H9 (cell line): ENCODE results near the gene MTCP1. TPM values are rescaled to one million over a fixed set of nuclear protein-coding genes. Genes with fewer than 3 reads are reported as not detected.

ENCODE experiments used
- DNase-seq: peaks from one replicate; pipeline ENCODE4 v3.0.0-alpha.2; 2017
- H2AFZ ChIP-seq: one replicate; pipeline ENCODE4 v1.6.1; 2013; ENCODE audit warnings: mild to moderate bottlenecking, low read length, control low read depth, moderate library complexity
- H2AK5ac ChIP-seq: 2 replicates; pipeline ENCODE4 v1.6.1; 2013; ENCODE audit warnings: low read length, control low read depth, mixed read lengths; ENCODE audit not compliant: insufficient read length
- H2BK120ac ChIP-seq: one replicate; pipeline ENCODE4 v1.6.1; 2013; ENCODE audit warnings: low read depth, mild to moderate bottlenecking, low read length, control low read depth, inconsistent platforms; ENCODE audit not compliant: poor library complexity, severe bottlenecking
- H2BK12ac ChIP-seq: 2 replicates; pipeline ENCODE4 v1.6.1; 2013; ENCODE audit warnings: low read length, control low read depth, mixed read lengths, low read depth; ENCODE audit not compliant: insufficient read length
- H2BK15ac ChIP-seq: 2 replicates; pipeline ENCODE4 v1.6.1; 2013; ENCODE audit warnings: low read depth, low read length, control low read depth
- H2BK20ac ChIP-seq: one replicate; pipeline ENCODE4 v1.6.1; 2013; ENCODE audit warnings: low read depth, mild to moderate bottlenecking, low read length, control low read depth, inconsistent platforms; ENCODE audit not compliant: poor library complexity, severe bottlenecking
- H2BK5ac ChIP-seq: 2 replicates; pipeline ENCODE4 v1.6.1; 2013; ENCODE audit warnings: low read length, control low read depth, mixed read lengths; ENCODE audit not compliant: insufficient read length
- H3K14ac ChIP-seq: 2 replicates; pipeline ENCODE4 v1.6.1; 2013; ENCODE audit warnings: low read length, control low read depth; ENCODE audit not compliant: insufficient read depth
- H3K18ac ChIP-seq: 2 replicates; pipeline ENCODE4 v1.6.1; 2013; ENCODE audit warnings: low read depth, mild to moderate bottlenecking, mixed read lengths, low read length, control low read depth; ENCODE audit not compliant: insufficient read length
- H3K23ac ChIP-seq: 2 replicates; pipeline ENCODE4 v1.6.1; 2013; ENCODE audit warnings: low read length, control low read depth, mixed read lengths, low read depth; ENCODE audit not compliant: insufficient read length
- H3K23me2 ChIP-seq: 2 replicates; pipeline ENCODE4 v1.6.1; 2013; ENCODE audit warnings: low read depth, mild to moderate bottlenecking, mixed read lengths, low read length, control low read depth; ENCODE audit not compliant: insufficient read length, poor library complexity, severe bottlenecking
- H3K27ac ChIP-seq: 2 replicates; pipeline ENCODE4 v1.5.1; 2013; ENCODE audit warnings: low read length, control low read depth, mixed read lengths, low read depth; ENCODE audit not compliant: insufficient read length
- H3K27me3 ChIP-seq: 2 replicates; pipeline ENCODE4 v1.6.1; 2013; ENCODE audit warnings: low read length, control low read depth, inconsistent platforms; ENCODE audit not compliant: insufficient read depth
- H3K4ac ChIP-seq: 2 replicates; pipeline ENCODE4 v1.6.1; 2013; ENCODE audit warnings: low read depth, mild to moderate bottlenecking, control low read depth, inconsistent platforms, low read length, moderate library complexity
- H3K4me1 ChIP-seq: 2 replicates; pipeline ENCODE4 v1.6.1; 2013; ENCODE audit warnings: low read length, control low read depth, inconsistent platforms; ENCODE audit not compliant: insufficient read depth
- H3K4me2 ChIP-seq: 2 replicates; pipeline ENCODE4 v1.6.1; 2013; ENCODE audit warnings: low read length, control low read depth, mixed read lengths; ENCODE audit not compliant: insufficient read length, insufficient read depth
- H3K56ac ChIP-seq: 2 replicates; pipeline ENCODE4 v1.6.1; 2013; ENCODE audit warnings: low read depth, mild to moderate bottlenecking, mixed read lengths, low read length, control low read depth; ENCODE audit not compliant: insufficient read length
- H3K79me1 ChIP-seq: 2 replicates; pipeline ENCODE4 v1.6.1; 2013; ENCODE audit warnings: low read depth, mild to moderate bottlenecking, moderate library complexity, low read length, control low read depth, inconsistent platforms; ENCODE audit not compliant: insufficient read depth, poor library complexity, severe bottlenecking
- H3K79me2 ChIP-seq: 2 replicates; pipeline ENCODE4 v1.6.1; 2013; ENCODE audit warnings: low read length, control low read depth, inconsistent platforms; ENCODE audit not compliant: insufficient read depth
- H3K9ac ChIP-seq: 2 replicates; pipeline ENCODE4 v1.6.1; 2013; ENCODE audit warnings: low read length, control low read depth, mixed read lengths; ENCODE audit not compliant: insufficient read length; ENCODE audit errors: extremely low read depth
- H3K9me3 ChIP-seq: one replicate; pipeline ENCODE4 v1.6.1; 2013; ENCODE audit warnings: low read depth, low read length, inconsistent platforms; ENCODE audit not compliant: control insufficient read depth
- H3T11ph ChIP-seq: one replicate; pipeline ENCODE4 v1.6.1; 2013; ENCODE audit warnings: mild to moderate bottlenecking, low read length, control low read depth, inconsistent platforms
- H4K20me1 ChIP-seq: one replicate; pipeline ENCODE4 v1.6.1; 2013; ENCODE audit not compliant: control insufficient read depth, insufficient read length, insufficient read depth
- H4K5ac ChIP-seq: 2 replicates; pipeline ENCODE4 v1.6.1; 2013; ENCODE audit warnings: low read depth, mild to moderate bottlenecking, mixed read lengths, low read length, control low read depth; ENCODE audit not compliant: insufficient read length
- H4K8ac ChIP-seq: replicated peaks from 2 replicates; pipeline ENCODE4 v1.6.1; 2013; ENCODE audit warnings: low read length, control low read depth, mixed read lengths, low read depth; ENCODE audit not compliant: insufficient read length
- H4K91ac ChIP-seq: 2 replicates; pipeline ENCODE4 v1.6.1; 2013; ENCODE audit warnings: low read depth, mild to moderate bottlenecking, moderate library complexity, mixed read lengths, low read length, control low read depth; ENCODE audit not compliant: insufficient read length
- H3K27ac Mint-ChIP-seq, 3 experiments: 2 replicates in 2 of 3; 3 replicates in 1 of 3; pipeline ENCODE4 v1.8.0; 2020 to 2021; ENCODE audit warnings: mixed read lengths in 3 of 3, mild to moderate bottlenecking in 1 of 3, moderate library complexity in 1 of 3
- H3K27me3 Mint-ChIP-seq: 2 replicates; pipeline ENCODE4 v1.8.0; 2021; ENCODE audit warnings: low read depth, mild to moderate bottlenecking, moderate library complexity, mixed read lengths
- H3K36me3 Mint-ChIP-seq, 3 experiments: 2 replicates in 2 of 3; 3 replicates in 1 of 3; pipeline ENCODE4 v1.8.0; 2020 to 2021; ENCODE audit warnings: low read depth in 3 of 3, mixed read lengths in 3 of 3; ENCODE audit not compliant: insufficient read depth in 1 of 3
- H3K4me1 Mint-ChIP-seq, 2 experiments: 2 replicates each; pipeline ENCODE4 v1.8.0; 2020; ENCODE audit warnings: mixed read lengths in 2 of 2
- H3K4me3 Mint-ChIP-seq, 2 experiments: 2 replicates in 1 of 2; 3 replicates in 1 of 2; pipeline ENCODE4 v1.8.0; 2020 to 2021; ENCODE audit warnings: mild to moderate bottlenecking in 2 of 2, mixed read lengths in 2 of 2, moderate library complexity in 1 of 2
- H3K9me3 Mint-ChIP-seq, 2 experiments: 2 replicates in 1 of 2; 3 replicates in 1 of 2; pipeline ENCODE4 v1.8.0; 2020; ENCODE audit warnings: mild to moderate bottlenecking in 2 of 2, mixed read lengths in 2 of 2, moderate library complexity in 1 of 2
- CTCF ChIP-seq: fragments of 200-600 bp; sonication (generic); conservative IDR thresholded peaks from 3 replicates; pipeline ENCODE4 v1.8.0; 2021; ENCODE audit warnings: antibody characterized with exemption, mild to moderate bottlenecking
- WGBS: extraction: QIAGEN DNeasy Blood & Tissue Kit; methylation state at CpG from one replicate; pipeline ENCODE4 v1.1.7; 2013; ENCODE audit warnings: missing lambda C conversion rate, low lambda C conversion rate, mixed read lengths; ENCODE audit not compliant: insufficient read length; ENCODE audit errors: extremely low coverage; 5-methylcytosine and 5-hydroxymethylcytosine counted together
- total RNA-seq: library from RNA; stranded (reverse); gene quantifications from 2 replicates; pipeline ENCODE4 v1.2.1, GENCODE V29; 2021

The MTCP1 gene
- total RNA-seq, 1 experiment from 2014 or later, result 21.4 TPM

- H3K4ac ChIP-seq, result no peak overlapping the region
- H3K79me1 ChIP-seq, result no peaks in the 10 kb centered on the region
- H3T11ph ChIP-seq, result no peak overlapping the region
- H3K9ac ChIP-seq, result no peak overlapping the region
- peaks cover 61 to 62% of the 10 kb centered on the region in 2 experiments for H3K9me3 Mint-ChIP-seq
- no peak overlapping the region for H2BK5ac ChIP-seq
- no peaks in the 10 kb centered on the region for H4K20me1 ChIP-seq
- no peaks in the 10 kb centered on the region for H3K79me2 ChIP-seq
- H3K23ac ChIP-seq, result no peak overlapping the region
- peaks cover 21 to 24% (median 23%) of the 10 kb centered on the region in 3 experiments for H3K36me3 Mint-ChIP-seq
- no CpG with 5 or more reads among the region's 4 CpGs for WGBS
- no peak overlapping the region for H3K14ac ChIP-seq
- no peak overlapping the region for H2AFZ ChIP-seq
- no peak overlapping the region for H3K56ac ChIP-seq
- no peak overlapping the region for H3K18ac ChIP-seq
- no peak overlapping the region for H2BK120ac ChIP-seq
- H4K5ac ChIP-seq, result no peak overlapping the region
- no peak overlapping the region for H3K27ac Mint-ChIP-seq
- DNase-seq, result no peak
- H2AK5ac ChIP-seq, result no peak overlapping the region
- no peak overlapping the region for H3K4me3 Mint-ChIP-seq
- no peak overlapping the region for H3K27ac ChIP-seq
- no peak overlapping the region for H2BK20ac ChIP-seq
- H3K27me3 Mint-ChIP-seq, result no peaks in the 10 kb centered on the region
- H3K27me3 ChIP-seq, result no peaks in the 10 kb centered on the region
- no peaks in the 10 kb centered on the region for H3K4me1 Mint-ChIP-seq
- peaks cover 21% of the 10 kb centered on the region for H3K9me3 ChIP-seq
- H4K91ac ChIP-seq, result no peak overlapping the region
- no peaks in the 10 kb centered on the region for H3K4me1 ChIP-seq
- no peak for TF ChIP-seq CTCF
- no peak overlapping the region for H3K4me2 ChIP-seq
- no peak overlapping the region for H2BK15ac ChIP-seq
- H4K8ac ChIP-seq, result no peak overlapping the region
- H2BK12ac ChIP-seq, result no peak overlapping the region
- no peaks in the 10 kb centered on the region for H3K23me2 ChIP-seq
Observed at GRCh38 chrX:155035688-155036087, 35.2 kb downstream of the MTCP1 start.
